ENCODE data around the gene CNTFR. TPM values are rescaled to one million over a fixed set of nuclear protein-coding genes. Genes with fewer than 3 reads are reported as not detected.

Gene CNTFR
- total RNA-seq, 1 experiment from 2014 or later, result not detected

DNA sequence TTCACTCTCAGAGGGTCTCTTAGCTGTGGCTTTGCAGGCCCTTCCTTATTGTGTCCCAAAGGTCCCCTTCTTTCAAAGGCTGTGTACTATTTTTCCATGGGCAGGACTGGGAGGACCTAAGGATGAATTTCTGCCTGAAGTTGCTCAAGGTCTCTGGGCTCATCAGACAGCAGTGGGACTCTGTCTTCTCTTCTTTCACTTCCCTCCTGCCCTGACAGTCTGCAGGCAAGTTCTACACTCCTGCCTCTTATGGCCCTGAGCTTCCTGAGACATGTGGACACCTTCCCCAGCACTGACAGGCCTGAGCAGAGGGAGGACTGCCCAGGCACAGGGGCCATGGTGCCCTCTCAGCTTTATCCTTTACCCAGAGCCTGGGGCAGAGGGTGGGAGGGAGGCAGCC lies 81.6 kb downstream of the CNTFR start:
- no peaks in the 10 kb centered on the region for H3K27me3 ChIP-seq (replicated peaks)
- no peaks in the 10 kb centered on the region for H3K36me3 ChIP-seq
- H3K4me1 ChIP-seq (replicated peaks), result no peaks in the 10 kb centered on the region
- no peaks in the 10 kb centered on the region for H3K9me3 ChIP-seq (replicated peaks)
- no peak for DNase-seq (ENCODE audit: low read depth in 1 of 2, low spot score in 2 of 2)
- no peak overlapping the region for H3K4me3 ChIP-seq
- no peak overlapping the region for H3K27ac ChIP-seq

GRCh38 chr9:34507556-34507955 lies 82.0 kb downstream of the CNTFR start:
- Histone ChIP-seq H3K9me3 (replicated peaks) (no peaks in the 10 kb centered on the region), H3K36me3 (no peaks in the 10 kb centered on the region), H3K4me1 (replicated peaks) (no peaks in the 10 kb centered on the region), H3K27ac (no peak overlapping the region), H3K27me3 (replicated peaks) (no peaks in the 10 kb centered on the region), H3K4me3 (no peak overlapping the region)
- DNase-seq (ENCODE audit: low read depth in 1 of 2, low spot score in 2 of 2), result no peak

DNA sequence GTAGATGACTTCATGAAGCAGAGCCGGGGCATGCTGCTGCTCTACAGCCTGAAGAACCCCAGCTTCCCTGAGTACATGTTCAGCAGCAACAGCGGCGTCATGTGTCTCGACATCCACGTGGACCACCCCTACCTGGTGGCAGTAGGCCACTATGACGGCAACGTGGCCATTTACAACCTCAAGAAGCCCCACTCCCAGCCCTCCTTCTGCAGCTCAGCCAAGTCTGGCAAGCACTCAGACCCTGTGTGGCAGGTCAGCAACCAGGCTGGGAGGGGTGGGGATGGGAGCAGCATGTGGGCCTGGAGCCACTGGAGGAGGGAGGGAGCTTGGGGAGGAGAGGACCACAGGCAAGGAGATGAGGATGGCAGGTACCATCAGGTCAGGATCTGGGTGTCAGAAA lies 82.9 kb downstream of the CNTFR start:
- no peaks in the 10 kb centered on the region for H3K4me1 ChIP-seq (replicated peaks)
- DNase-seq (ENCODE audit: low read depth in 1 of 2, low spot score in 2 of 2), result no peak

GRCh38 chr9:34505370-34506120 lies 84.0 kb downstream of the CNTFR start:
- H3K4me1 ChIP-seq (replicated peaks), result no peaks in the 10 kb centered on the region
- H3K36me3 ChIP-seq, result no peaks in the 10 kb centered on the region
- DNase-seq (ENCODE audit: low read depth in 1 of 2, low spot score in 2 of 2), result no peak
- no peak overlapping the region for H3K27ac ChIP-seq
- H3K9me3 ChIP-seq (replicated peaks), result no peaks in the 10 kb centered on the region
- H3K4me3 ChIP-seq, result no peak overlapping the region
- no peaks in the 10 kb centered on the region for H3K27me3 ChIP-seq (replicated peaks)

More for the DNA sequence above, 82.9 kb downstream of the CNTFR start:
- no peaks in the 10 kb centered on the region for H3K9me3 ChIP-seq (replicated peaks)
- H3K27ac ChIP-seq, result no peak overlapping the region
- no peaks in the 10 kb centered on the region for H3K36me3 ChIP-seq
- no peaks in the 10 kb centered on the region for H3K27me3 ChIP-seq (replicated peaks)
- H3K4me3 ChIP-seq, result no peak overlapping the region

DNA sequence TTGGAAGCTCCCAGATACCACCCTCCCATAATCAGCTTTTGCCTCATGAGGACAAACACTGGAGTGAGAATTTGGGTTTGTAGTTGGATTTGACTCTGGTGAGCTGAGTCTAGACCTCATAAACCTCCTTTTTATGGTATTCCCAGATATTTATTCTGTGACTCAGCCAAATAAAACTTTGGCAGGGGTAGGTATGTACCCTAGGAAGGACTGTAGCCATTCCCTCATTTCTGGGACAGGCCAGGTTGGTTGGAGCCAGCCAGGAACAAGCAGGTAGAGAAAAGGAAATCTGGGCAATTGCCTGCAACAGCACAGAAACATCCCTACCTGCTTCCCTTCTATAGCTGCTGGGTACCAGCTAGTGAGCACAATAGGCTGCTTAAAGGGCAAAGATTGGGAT lies 86.1 kb downstream of the CNTFR start:
- H3K27me3 ChIP-seq (replicated peaks), result no peaks in the 10 kb centered on the region
- no peaks in the 10 kb centered on the region for H3K9me3 ChIP-seq (replicated peaks)
- no peak overlapping the region for H3K4me3 ChIP-seq

DNA sequence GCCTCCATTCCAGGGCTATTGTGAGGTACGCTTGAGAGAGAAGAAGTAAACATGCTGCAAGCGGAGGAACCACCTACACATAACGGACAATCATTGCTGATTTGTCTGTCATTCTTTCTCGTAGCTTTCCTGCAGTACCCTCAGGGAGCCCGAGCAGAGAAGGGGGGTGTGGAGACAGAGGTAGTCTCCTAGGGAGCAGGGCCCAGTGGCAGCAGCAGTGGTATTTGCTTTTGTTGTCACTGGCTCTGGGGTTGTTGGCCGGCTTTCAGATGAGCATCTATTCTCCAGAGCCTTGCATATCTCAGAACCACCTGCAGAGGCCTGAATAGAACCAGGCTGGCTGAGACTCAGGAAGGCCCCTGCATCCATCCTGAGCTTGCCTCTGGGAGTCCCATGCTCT lies 86.6 kb downstream of the CNTFR start:
- Histone ChIP-seq H3K4me3 (no peak overlapping the region), H3K9me3 (replicated peaks) (no peaks in the 10 kb centered on the region), H3K27ac (no peak overlapping the region), H3K36me3 (no peaks in the 10 kb centered on the region), H3K4me1 (replicated peaks) (no peaks in the 10 kb centered on the region), H3K27me3 (replicated peaks) (no peaks in the 10 kb centered on the region)
- no peak for DNase-seq (ENCODE audit: low read depth in 1 of 2, low spot score in 2 of 2)

More for the DNA sequence above, 86.1 kb downstream of the CNTFR start:
- no peaks in the 10 kb centered on the region for H3K36me3 ChIP-seq
- no peak overlapping the region for H3K27ac ChIP-seq
- no peaks in the 10 kb centered on the region for H3K4me1 ChIP-seq (replicated peaks)
- DNase-seq (ENCODE audit: low read depth in 1 of 2, low spot score in 2 of 2), result no peak

GRCh38 chr9:34502471-34502870 lies 87.1 kb downstream of the CNTFR start:
- DNase-seq (ENCODE audit: low read depth in 1 of 2, low spot score in 2 of 2), result no peak
- Histone ChIP-seq H3K27ac (no peak overlapping the region), H3K4me1 (replicated peaks) (no peaks in the 10 kb centered on the region), H3K36me3 (no peaks in the 10 kb centered on the region), H3K27me3 (replicated peaks) (no peaks in the 10 kb centered on the region), H3K4me3 (no peak overlapping the region), H3K9me3 (replicated peaks) (no peaks in the 10 kb centered on the region)

DNA sequence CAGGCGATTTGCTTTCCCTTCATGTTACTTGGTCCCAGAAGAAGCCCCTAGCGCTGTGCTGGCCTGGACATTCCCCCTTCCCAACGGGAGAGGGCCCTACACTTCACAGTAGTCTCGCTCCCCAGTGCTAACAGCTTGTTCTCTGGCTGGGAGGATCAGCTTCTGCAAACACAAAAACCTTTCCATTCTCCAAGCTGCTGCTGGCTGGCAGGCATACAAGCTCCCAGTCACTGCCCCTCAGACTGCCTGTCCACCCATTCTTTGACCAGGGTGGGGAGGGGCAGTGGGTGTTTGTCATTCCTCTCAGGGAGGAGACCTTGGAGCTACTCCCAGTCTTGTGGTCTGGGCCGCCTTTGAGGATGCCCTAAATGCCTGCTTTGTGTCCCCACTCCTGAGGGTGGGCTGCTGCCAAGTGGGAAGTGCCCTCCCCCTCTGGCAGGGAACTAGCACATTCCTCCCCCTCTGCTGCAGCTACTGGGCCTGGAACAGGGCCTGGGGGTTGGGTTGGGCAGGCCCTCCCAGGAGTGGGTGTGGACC lies 87.6 kb downstream of the CNTFR start:
- H3K36me3 ChIP-seq, result no peaks in the 10 kb centered on the region
- no peaks in the 10 kb centered on the region for H3K9me3 ChIP-seq (replicated peaks)
- H3K4me3 ChIP-seq, result no peak overlapping the region
- peak; percentile 19 to 42 for DNase-seq (ENCODE audit: low read depth in 1 of 2, low spot score in 2 of 2)
- H3K27ac ChIP-seq, result no peak overlapping the region
- no peaks in the 10 kb centered on the region for H3K4me1 ChIP-seq (replicated peaks)
- no peaks in the 10 kb centered on the region for H3K27me3 ChIP-seq (replicated peaks)

Other genes starting within 250 kb of the CNTFR start
- 0.37 and 0.97 TPM in 2 replicates for gene MYORG, start 212.8 kb downstream of the CNTFR start, total RNA-seq (2014; rRNA removed; shearing (Covaris generic))
- gene FAM219A, start 131.2 kb downstream of the CNTFR start, total RNA-seq (2014; rRNA removed; shearing (Covaris generic)), result 6.5 and 13.3 TPM in 2 replicates
- not detected in 2 replicates for gene DNAI1, start 130.9 kb downstream of the CNTFR start, total RNA-seq (2014; rRNA removed; shearing (Covaris generic))
- not detected in 2 replicates for gene ENHO, start 66.7 kb downstream of the CNTFR start, total RNA-seq (2014; rRNA removed; shearing (Covaris generic))
- 12.3 and 15.6 TPM in 2 replicates for gene RPP25L, start 22.4 kb upstream of the CNTFR start, total RNA-seq (2014; rRNA removed; shearing (Covaris generic))
- 70.6 and 110 TPM in 2 replicates for gene DCTN3, start 30.8 kb upstream of the CNTFR start, total RNA-seq (2014; rRNA removed; shearing (Covaris generic))
- gene ARID3C, start 39.3 kb upstream of the CNTFR start, total RNA-seq (2014; rRNA removed; shearing (Covaris generic)), result not detected in 2 replicates
- gene SIGMAR1, start 48.1 kb upstream of the CNTFR start, total RNA-seq (2014; rRNA removed; shearing (Covaris generic)), result 31.9 and 38.6 TPM in 2 replicates
- gene GALT, start 57.0 kb upstream of the CNTFR start, total RNA-seq (2014; rRNA removed; shearing (Covaris generic)), result 7.7 and 9.0 TPM in 2 replicates
- 16.4 and 34.4 TPM in 2 replicates for gene IL11RA, start 62.5 kb upstream of the CNTFR start, total RNA-seq (2014; rRNA removed; shearing (Covaris generic))
- not detected in 2 replicates for gene CCL27, start 72.9 kb upstream of the CNTFR start, total RNA-seq (2014; rRNA removed; shearing (Covaris generic))
- gene CCL19, start 101.6 kb upstream of the CNTFR start, total RNA-seq (2014; rRNA removed; shearing (Covaris generic)), result not detected in 2 replicates
- not detected in 2 replicates for gene CCL21, start 120.4 kb upstream of the CNTFR start, total RNA-seq (2014; rRNA removed; shearing (Covaris generic))